MCF 10A (cell line): Measurements from ENCODE around the gene UBXN2A. TPM values are rescaled to one million over a fixed set of nuclear protein-coding genes. Genes with fewer than 3 reads are reported as not detected.
A peak's percentile ranks its signal among the peaks of the same experiment; 100 is the strongest.

Source experiments
- BruUV-seq: library from RNA; stranded (reverse); fragments of 400-500 nt; replicated peaks from 2 replicates; lab custom pipeline; 2021; lab: Mats Ljungman, UMichigan
- CTCF ChIA-PET: fragments of 300-600 bp; sonication (Branson Sonifier 250); formaldehyde crosslinking; extraction: SDS; loops from one replicate; lab custom pipeline; 2021; ENCODE audit warnings: antibody characterized with exemption, inconsistent platforms; lab: Yijun Ruan, JAX
- POLR2A ChIA-PET: fragments of 300-600, 350-650 bp; sonication (Branson Sonifier 250); formaldehyde crosslinking; extraction: SDS; loops from one replicate; lab custom pipeline; 2020; ENCODE audit warnings: antibody characterized with exemption, inconsistent platforms; lab: Yijun Ruan, JAX
- DNase-seq: peaks from one replicate; pipeline ENCODE4 v3.0.0-alpha.2; 2018; ENCODE audit not compliant: unreplicated experiment
- H3K27ac Mint-ChIP-seq: one replicate; pipeline ENCODE4 v1.8.0; 2022; ENCODE audit warnings: mild to moderate bottlenecking, low read depth, mixed read lengths; ENCODE audit not compliant: unreplicated experiment
- H3K27me3 Mint-ChIP-seq: one replicate; pipeline ENCODE4 v1.8.0; 2022; ENCODE audit warnings: mixed read lengths; ENCODE audit not compliant: insufficient read depth, unreplicated experiment
- H3K36me3 Mint-ChIP-seq: one replicate; pipeline ENCODE4 v1.8.0; 2022; ENCODE audit warnings: mild to moderate bottlenecking, moderate library complexity, mixed read lengths; ENCODE audit not compliant: insufficient read depth, unreplicated experiment
- H3K4me1 Mint-ChIP-seq: one replicate; pipeline ENCODE4 v1.8.0; 2022; ENCODE audit warnings: mixed read lengths; ENCODE audit not compliant: insufficient read depth, unreplicated experiment
- H3K4me3 Mint-ChIP-seq: one replicate; pipeline ENCODE4 v1.8.0; 2022; ENCODE audit warnings: mild to moderate bottlenecking, moderate library complexity, mixed read lengths; ENCODE audit not compliant: unreplicated experiment
- H3K9me3 Mint-ChIP-seq: one replicate; pipeline ENCODE4 v1.8.0; 2022; ENCODE audit warnings: mixed read lengths; ENCODE audit not compliant: unreplicated experiment
- intact Hi-C: fragments of 100-400 bp; cut with micrococcal nuclease; formaldehyde crosslinking; loops from 2 replicates; pipeline ENCODE4 v1.14.1; 2022
- total RNA-seq: library from RNA; stranded (reverse); gene quantifications from 2 replicates; pipeline ENCODE4 v1.2.3, GENCODE V29; 2022
- TF ChIP-seq, protein P1 (sequence below): fragments of 200-600 bp; IDR thresholded peaks from one replicate; pipeline ENCODE4 v1.8.0; 2022; ENCODE audit warnings: antibody characterized with exemption, mild to moderate bottlenecking; ENCODE audit not compliant: unreplicated experiment

UBXN2A gene
- total RNA-seq, 1 experiment from 2014 or later, result 13.0 TPM

DNA sequence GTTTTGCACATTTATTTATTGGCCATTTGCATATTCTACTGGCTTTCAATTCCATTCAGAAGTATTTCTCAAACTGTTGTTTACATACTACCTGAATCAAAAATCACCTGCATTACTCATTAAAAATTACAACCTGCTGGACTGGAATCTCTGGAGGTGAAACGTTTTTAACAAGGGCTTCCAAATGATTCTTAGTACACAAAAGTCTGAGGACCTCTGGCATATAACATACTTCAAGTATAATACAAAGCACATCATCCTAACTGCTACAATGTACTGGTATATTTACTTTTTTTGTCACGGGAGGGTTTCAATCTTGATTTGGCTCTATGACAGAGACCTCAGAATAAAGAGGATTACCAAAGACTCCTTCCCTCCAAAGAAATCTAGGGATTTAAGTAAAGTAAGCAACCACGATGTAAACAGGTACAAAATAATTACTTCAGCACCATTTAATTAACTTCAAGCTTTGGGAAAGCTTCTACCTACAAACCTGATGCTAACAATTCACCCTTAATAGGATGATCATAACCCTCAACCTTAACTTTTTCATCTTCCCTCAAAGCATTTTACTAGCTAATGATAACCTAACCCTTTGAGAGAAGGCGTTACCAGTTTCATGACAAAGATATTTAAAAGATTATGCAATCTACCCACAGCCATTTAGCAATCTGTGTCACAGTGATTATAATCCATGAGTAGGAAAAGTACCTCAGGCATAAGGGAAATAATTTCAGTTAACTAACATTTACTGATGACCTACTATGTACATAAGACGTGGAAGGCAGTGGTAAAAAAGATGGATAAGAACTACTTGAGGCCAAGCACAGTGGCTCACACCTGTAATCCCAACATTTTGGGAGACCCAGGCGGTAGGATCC, 38.1 kb upstream of the UBXN2A start:
- Mint-ChIP-seq H3K4me1 (peaks cover 17% of the 10 kb centered on the region), H3K36me3 (no peaks in the 10 kb centered on the region), H3K27ac (peak overlapping the region; percentile 27), H3K9me3 (no peaks in the 10 kb centered on the region), H3K4me3 (no peak overlapping the region), H3K27me3 (no peaks in the 10 kb centered on the region)
- no TSS peak for BruUV-seq
- ChIA-PET POLR2A (interaction anchor here (0.9 to 8.0 kb wide), 8 partner anchors 8 to 182 kb away, joined by 3 to 144 read pairs (median 4); partner anchors contain the start of genes ATAD2B, SF3B6 and TP53I3), CTCF (interaction anchor here (0.6 to 6.7 kb wide), 4 partner anchors 11 to 124 kb away, joined by 3 to 38 read pairs (median 4); partner anchors contain the start of gene ATAD2B)
- intact Hi-C loops, result loop anchor here (1.0 kb wide), 1 partner anchor 37 kb away; no protein-coding TSS in a partner anchor
- TF ChIP-seq, protein P1, sequence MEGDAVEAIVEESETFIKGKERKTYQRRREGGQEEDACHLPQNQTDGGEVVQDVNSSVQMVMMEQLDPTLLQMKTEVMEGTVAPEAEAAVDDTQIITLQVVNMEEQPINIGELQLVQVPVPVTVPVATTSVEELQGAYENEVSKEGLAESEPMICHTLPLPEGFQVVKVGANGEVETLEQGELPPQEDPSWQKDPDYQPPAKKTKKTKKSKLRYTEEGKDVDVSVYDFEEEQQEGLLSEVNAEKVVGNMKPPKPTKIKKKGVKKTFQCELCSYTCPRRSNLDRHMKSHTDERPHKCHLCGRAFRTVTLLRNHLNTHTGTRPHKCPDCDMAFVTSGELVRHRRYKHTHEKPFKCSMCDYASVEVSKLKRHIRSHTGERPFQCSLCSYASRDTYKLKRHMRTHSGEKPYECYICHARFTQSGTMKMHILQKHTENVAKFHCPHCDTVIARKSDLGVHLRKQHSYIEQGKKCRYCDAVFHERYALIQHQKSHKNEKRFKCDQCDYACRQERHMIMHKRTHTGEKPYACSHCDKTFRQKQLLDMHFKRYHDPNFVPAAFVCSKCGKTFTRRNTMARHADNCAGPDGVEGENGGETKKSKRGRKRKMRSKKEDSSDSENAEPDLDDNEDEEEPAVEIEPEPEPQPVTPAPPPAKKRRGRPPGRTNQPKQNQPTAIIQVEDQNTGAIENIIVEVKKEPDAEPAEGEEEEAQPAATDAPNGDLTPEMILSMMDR, result no peak
- peak; percentile 76 for DNase-seq

DNA sequence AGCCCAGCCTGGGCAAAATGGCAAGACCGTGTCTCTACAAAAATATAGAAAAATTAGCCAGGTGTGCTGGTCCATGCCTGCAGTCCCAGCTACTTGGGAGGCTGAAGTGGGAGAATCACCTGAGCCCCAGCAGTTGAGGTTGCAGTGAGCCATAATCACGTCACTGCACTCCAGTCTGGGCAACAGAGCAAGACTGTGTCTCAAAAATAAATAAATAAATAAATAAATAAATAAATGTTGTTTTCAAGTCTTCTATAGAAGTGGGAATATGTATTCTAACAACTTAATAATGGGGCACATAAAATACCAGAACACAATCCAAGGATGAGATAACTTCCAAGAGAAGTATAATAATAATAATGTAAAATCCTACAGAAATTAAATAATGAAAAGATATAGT, 37.2 kb upstream of the UBXN2A start:
- Mint-ChIP-seq H3K27me3 (no peaks in the 10 kb centered on the region), H3K4me3 (no peak overlapping the region), H3K4me1 (peaks cover 17% of the 10 kb centered on the region), H3K9me3 (no peaks in the 10 kb centered on the region), H3K27ac (no peak overlapping the region), H3K36me3 (no peaks in the 10 kb centered on the region)
- ChIA-PET POLR2A (interaction anchor here (0.7 to 8.0 kb wide), 3 partner anchors 12 to 23 kb away, joined by 3 to 144 read pairs (median 4); partner anchors contain the start of gene ATAD2B), CTCF (interaction anchor here (0.5 to 6.7 kb wide), 2 partner anchors 23 to 265 kb away, joined by 3 to 38 read pairs; partner anchors contain the start of gene ATAD2B)
- TF ChIP-seq, protein P1, result no peak
- intact Hi-C loops, result no loop called here
- no peak for DNase-seq
- no TSS peak for BruUV-seq

DNA sequence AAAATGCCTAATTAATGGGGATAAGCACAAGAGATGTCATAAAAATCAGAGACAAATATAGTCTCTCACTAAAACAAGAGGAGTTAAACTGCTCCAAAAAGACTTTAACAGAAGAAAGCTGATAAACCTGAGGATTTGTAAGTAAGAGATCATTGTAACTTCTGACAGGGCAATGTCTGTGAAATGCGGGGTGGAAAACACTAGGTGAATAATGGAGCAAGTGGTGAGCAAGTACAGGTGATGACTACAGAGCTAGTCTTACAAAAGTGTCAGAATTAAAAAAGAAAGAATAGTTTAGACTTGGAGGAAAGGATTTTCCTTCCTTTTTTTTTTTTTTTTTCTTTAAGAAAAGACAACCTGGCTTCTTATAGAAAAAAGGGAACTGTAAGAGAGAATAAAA, 36.0 kb upstream of the UBXN2A start:
- peaks cover 18% of the 10 kb centered on the region for H3K4me1 Mint-ChIP-seq
- H3K4me3 Mint-ChIP-seq, result no peak overlapping the region
- peak overlapping the region; percentile 0 for H3K27ac Mint-ChIP-seq
- CTCF ChIA-PET, result interaction anchor here (0.9 kb wide), 1 partner anchor 22 kb away, joined by 4 read pairs; no protein-coding TSS in a partner anchor
- intact Hi-C loops, result no loop called here
- no peaks in the 10 kb centered on the region for H3K27me3 Mint-ChIP-seq
- no peak for DNase-seq
- TF ChIP-seq, protein P1, result no peak
- BruUV-seq, result no TSS peak
- no peaks in the 10 kb centered on the region for H3K9me3 Mint-ChIP-seq
- peaks cover 1% of the 10 kb centered on the region for H3K36me3 Mint-ChIP-seq
- POLR2A ChIA-PET, result interaction anchor here (0.5 to 8.0 kb wide), 2 partner anchors 22 to 83 kb away, joined by 3 to 144 read pairs; partner anchors contain the start of gene ATAD2B

DNA sequence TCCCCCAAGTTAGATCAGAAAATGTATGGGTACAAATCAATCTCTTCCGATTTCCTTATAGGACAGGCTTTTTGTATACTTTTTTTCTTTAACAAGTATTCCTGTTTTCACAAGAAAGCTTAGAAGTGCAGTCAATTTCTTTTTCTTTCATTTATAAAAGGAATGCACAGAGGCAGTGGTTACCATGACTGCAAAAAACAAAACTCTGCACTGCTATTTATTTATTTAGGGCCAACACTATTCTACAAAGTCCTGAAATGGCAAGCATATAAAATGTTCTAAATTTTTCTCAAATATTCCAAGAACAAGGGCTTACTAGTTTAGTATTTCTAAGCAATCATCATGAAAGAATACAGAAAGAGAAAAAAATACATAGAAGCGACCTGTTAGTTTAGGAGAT, 35.6 kb upstream of the UBXN2A start:
- ChIA-PET CTCF (interaction anchor here (0.9 to 1.0 kb wide), 2 partner anchors 17 to 22 kb away, joined by 3 to 4 read pairs; no protein-coding TSS in a partner anchor), POLR2A (interaction anchor here (0.5 to 8.0 kb wide), 3 partner anchors 21 to 173 kb away, joined by 3 to 144 read pairs (median 4); partner anchors contain the start of gene ATAD2B)
- no peaks in the 10 kb centered on the region for H3K27me3 Mint-ChIP-seq
- BruUV-seq, result no TSS peak
- TF ChIP-seq, protein P1, result no peak
- peaks cover 22% of the 10 kb centered on the region for H3K4me1 Mint-ChIP-seq
- peaks cover 6% of the 10 kb centered on the region for H3K36me3 Mint-ChIP-seq
- H3K9me3 Mint-ChIP-seq, result no peaks in the 10 kb centered on the region
- H3K4me3 Mint-ChIP-seq, result no peak overlapping the region
- intact Hi-C loops, result no loop called here
- peak overlapping the region; percentile 0 for H3K27ac Mint-ChIP-seq
- no peak for DNase-seq
